Measurements from ENCODE around the gene GNAZ. TPM values are rescaled to one million over a fixed set of nuclear protein-coding genes. Genes with fewer than 3 reads are reported as not detected.

GNAZ gene
- total RNA-seq, 1 donor from 2014 or later, result 2.9 TPM

- intact Hi-C loops (cut with micrococcal nuclease), result no loop called here
- peaks cover 10% of the 10 kb centered on the region for H3K27me3 ChIP-seq (ENCODE audit: low read depth)
- DNase-seq, result no peak
Observed at GRCh38 chr22:23055449-23056179, 14.7 kb upstream of the GNAZ start.

GRCh38 chr22:23057331-23057730, 13.0 kb upstream of the GNAZ start:
- Histone ChIP-seq H3K4me1 (no peaks in the 10 kb centered on the region), H3K27ac (replicated peaks) (no peak overlapping the region), H3K36me3 (no peaks in the 10 kb centered on the region), H3K27me3 (ENCODE audit: low read depth) (peaks cover 10% of the 10 kb centered on the region), H3K9me3 (replicated peaks) (peaks cover 25% of the 10 kb centered on the region), H3K4me3 (no peak overlapping the region)
- intact Hi-C loops (cut with micrococcal nuclease), result no loop called here
- no peak for DNase-seq
- TF ChIP-seq CTCF (IDR thresholded peaks at IDR 0.05; ENCODE audit: borderline replicate concordance), result no peak

More at GRCh38 chr22:23055449-23056179, 14.7 kb upstream of the GNAZ start:
- Histone ChIP-seq H3K36me3 (no peaks in the 10 kb centered on the region), H3K4me3 (no peak overlapping the region), H3K27ac (replicated peaks) (no peak overlapping the region), H3K4me1 (no peaks in the 10 kb centered on the region), H3K9me3 (replicated peaks) (peaks cover 34% of the 10 kb centered on the region)
- no peak for TF ChIP-seq CTCF (IDR thresholded peaks at IDR 0.05; ENCODE audit: borderline replicate concordance)

GRCh38 chr22:23058063-23058462, 12.3 kb upstream of the GNAZ start:
- Histone ChIP-seq H3K27ac (replicated peaks) (no peak overlapping the region), H3K9me3 (replicated peaks) (peaks cover 25% of the 10 kb centered on the region), H3K4me3 (no peak overlapping the region), H3K4me1 (no peaks in the 10 kb centered on the region), H3K27me3 (ENCODE audit: low read depth) (peaks cover 9% of the 10 kb centered on the region), H3K36me3 (no peaks in the 10 kb centered on the region)
- no peak for DNase-seq
- intact Hi-C loops (cut with micrococcal nuclease), result no loop called here
- no peak for TF ChIP-seq CTCF (IDR thresholded peaks at IDR 0.05; ENCODE audit: borderline replicate concordance)

- peaks cover 25% of the 10 kb centered on the region for H3K9me3 ChIP-seq (replicated peaks)
- no peaks in the 10 kb centered on the region for H3K4me1 ChIP-seq
- H3K36me3 ChIP-seq, result no peaks in the 10 kb centered on the region
- H3K4me3 ChIP-seq, result no peak overlapping the region
- H3K27me3 ChIP-seq (ENCODE audit: low read depth), result peaks cover 3% of the 10 kb centered on the region
- H3K27ac ChIP-seq (replicated peaks), result no peak overlapping the region
- DNase-seq, result no peak
- intact Hi-C loops (cut with micrococcal nuclease), result no loop called here
- no peak for TF ChIP-seq CTCF (IDR thresholded peaks at IDR 0.05; ENCODE audit: borderline replicate concordance)
Observed at GRCh38 chr22:23058481-23059283, 11.6 kb upstream of the GNAZ start.

GRCh38 chr22:23059284-23059948, 10.9 kb upstream of the GNAZ start:
- Histone ChIP-seq H3K27me3 (ENCODE audit: low read depth) (peaks cover 2% of the 10 kb centered on the region), H3K27ac (replicated peaks) (no peak overlapping the region), H3K9me3 (replicated peaks) (peaks cover 25% of the 10 kb centered on the region), H3K4me1 (no peaks in the 10 kb centered on the region), H3K36me3 (no peaks in the 10 kb centered on the region), H3K4me3 (no peak overlapping the region)
- intact Hi-C loops (cut with micrococcal nuclease), result no loop called here
- no peak for DNase-seq
- no peak for TF ChIP-seq CTCF (IDR thresholded peaks at IDR 0.05; ENCODE audit: borderline replicate concordance)
